Panc1 (cell line): ENCODE data around the gene COX15. TPM values are rescaled to one million over a fixed set of nuclear protein-coding genes. Genes with fewer than 3 reads are reported as not detected.

Experiments
- ATAC-seq: fragments of 200-7000 bp; cut with Tn5 transposase; 2 replicates; pipeline ENCODE4 v1.9.1; 2020; ENCODE audit warnings: mild to moderate bottlenecking, moderate library complexity
- BruUV-seq: library from RNA; stranded (reverse); fragments of 400-500 nt; replicated peaks from 2 replicates; lab custom pipeline; 2021; lab: Mats Ljungman, UMichigan
- CTCF ChIA-PET: fragments of 300-600 bp; sonication (Branson Sonifier 250); formaldehyde crosslinking; loops from one replicate; lab custom pipeline; 2022; ENCODE audit warnings: antibody characterized with exemption; lab: Charles Lee
- POLR2A ChIA-PET: fragments of 300-600 bp; sonication (Branson Sonifier 250); formaldehyde crosslinking; loops from one replicate; lab custom pipeline; 2022; ENCODE audit warnings: antibody characterized with exemption; lab: Charles Lee
- DNase-seq: peaks from one replicate; pipeline ENCODE4 v3.0.0-alpha.2; 2010; ENCODE audit warnings: low read depth, low spot score
- H3K27ac ChIP-seq: 2 replicates; pipeline ENCODE4 v1.5.1; 2011; ENCODE audit warnings: mild to moderate bottlenecking, low read length, inconsistent platforms
- H3K27me3 ChIP-seq: fragments of 200-500 bp; sonication (Bioruptor generic); 2 replicates; pipeline ENCODE4 v1.6.0; 2014; ENCODE audit warnings: low read length, inconsistent platforms; ENCODE audit not compliant: control insufficient read depth, insufficient read depth
- H3K36me3 ChIP-seq: fragments of 200-500 bp; sonication (Bioruptor generic); 2 replicates; pipeline ENCODE4 v1.5.1; 2014; ENCODE audit warnings: inconsistent platforms, mild to moderate bottlenecking, low read length, moderate library complexity; ENCODE audit not compliant: control insufficient read depth, insufficient read depth
- H3K4me1 ChIP-seq: 2 replicates; pipeline ENCODE4 v1.5.1; 2011; ENCODE audit warnings: inconsistent platforms, mild to moderate bottlenecking, low read length, moderate library complexity; ENCODE audit not compliant: control insufficient read depth, insufficient read depth
- H3K4me3 ChIP-seq, 2 experiments: 2 replicates each; pipeline ENCODE4 v1.5.1; 2011 to 2012; ENCODE audit warnings: low read depth in 2 of 2, low read length in 2 of 2, mild to moderate bottlenecking in 2 of 2, inconsistent platforms in 1 of 2, moderate library complexity in 1 of 2
- H3K9me3 ChIP-seq: fragments of 200-500 bp; sonication (Bioruptor generic); 2 replicates; pipeline ENCODE4 v1.5.1; 2014; ENCODE audit warnings: low read depth, mild to moderate bottlenecking, inconsistent platforms, low read length, moderate library complexity; ENCODE audit not compliant: control insufficient read depth, insufficient read depth
- POLR2AphosphoS5 ChIP-seq: IDR thresholded peaks from 2 replicates; pipeline ENCODE4 v1.6.1; 2012; ENCODE audit warnings: mild to moderate bottlenecking, low read depth, low read length, moderate library complexity
- SIN3A ChIP-seq: IDR thresholded peaks from 2 replicates; pipeline ENCODE4 v1.6.1; 2012; ENCODE audit warnings: low read depth, mild to moderate bottlenecking, low read length, moderate library complexity, borderline replicate concordance; ENCODE audit not compliant: insufficient read depth
- TCF7L2 ChIP-seq: IDR thresholded peaks from 2 replicates; pipeline ENCODE4 v1.6.1; 2011; ENCODE audit warnings: mild to moderate bottlenecking, low read depth, low read length, inconsistent platforms
- in situ Hi-C: cut with HindIII; loops from 2 replicates; pipeline ENCODE4 v1.10.0; 2016; ENCODE audit warnings: low sequenced_read_pairs, low pct_unique_long_range_greater_than_20kb
- intact Hi-C: fragments of 100-400 bp; cut with micrococcal nuclease; formaldehyde crosslinking; loops from one replicate; pipeline ENCODE4 v1.10.0; 2022; ENCODE audit not compliant: unreplicated experiment
- total RNA-seq: library from RNA; stranded (reverse); gene quantifications from one replicate; pipeline ENCODE4 v1.2.1, GENCODE V29; 2021; ENCODE audit not compliant: unreplicated experiment
- TF ChIP-seq, protein P1 (sequence below), 2 experiments: IDR thresholded peaks; 2 replicates each; pipeline ENCODE4 v1.6.1; 2011 to 2012; ENCODE audit warnings: low read depth in 2 of 2, control low read depth in 1 of 2, low read length in 1 of 2, mild to moderate bottlenecking in 1 of 2, moderate library complexity in 1 of 2; ENCODE audit not compliant: insufficient read depth in 1 of 2
- TF ChIP-seq, protein P2 (sequence below): fragments of 450-650 bp; IDR thresholded peaks from 2 replicates; pipeline ENCODE4 v1.5.1; 2017; ENCODE audit warnings: mild to moderate bottlenecking

Gene COX15
- total RNA-seq, 1 experiment from 2014 or later = 62.9 TPM

DNA sequence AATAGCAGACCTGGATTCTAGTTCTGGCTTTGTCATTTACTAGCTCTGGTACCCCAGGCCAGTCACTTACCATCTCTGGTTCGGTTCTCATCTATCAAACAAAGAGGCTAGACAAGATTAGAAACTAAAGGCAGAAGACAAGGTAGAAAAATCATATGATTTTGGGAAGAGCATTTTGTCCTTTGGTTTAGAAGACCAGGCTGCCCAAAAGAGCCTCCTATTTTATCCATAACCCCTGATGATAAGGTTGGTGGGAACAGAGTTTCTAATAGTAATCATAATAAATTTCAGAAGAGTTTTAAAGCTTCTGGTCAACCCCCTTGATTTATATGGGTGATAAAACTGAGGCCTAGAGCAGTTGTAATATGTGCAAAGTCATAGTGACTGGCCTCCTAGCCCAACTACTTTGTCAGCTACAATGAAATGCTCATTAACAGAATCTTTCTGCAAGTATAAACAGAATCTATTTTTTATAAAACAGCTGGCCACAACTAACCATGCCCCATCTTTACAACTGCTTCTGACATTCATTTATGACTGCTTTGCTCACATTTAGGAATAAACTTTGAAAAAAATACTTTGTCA, 23.4 kb downstream of the COX15 start:
- Histone ChIP-seq H3K9me3 (no peaks in the 10 kb centered on the region), H3K27me3 (no peaks in the 10 kb centered on the region), H3K27ac (no peak overlapping the region), H3K4me1 (no peaks in the 10 kb centered on the region; the same call in 1 of the 2 replicates), H3K36me3 (peaks cover 21% of the 10 kb centered on the region), H3K4me3 (no peak overlapping the region)
- in situ Hi-C loops = no loop called here
- DNase-seq (no peak), ATAC-seq (no peak)
- intact Hi-C loops = no loop called here
- ChIA-PET CTCF (no interaction called here), POLR2A (interaction anchor here (0.6 to 0.8 kb wide), 2 partner anchors 81 to 87 kb away, joined by 4 to 6 read pairs; no protein-coding TSS in a partner anchor)
- no TSS peak for BruUV-seq
- TF ChIP-seq, protein P1, sequence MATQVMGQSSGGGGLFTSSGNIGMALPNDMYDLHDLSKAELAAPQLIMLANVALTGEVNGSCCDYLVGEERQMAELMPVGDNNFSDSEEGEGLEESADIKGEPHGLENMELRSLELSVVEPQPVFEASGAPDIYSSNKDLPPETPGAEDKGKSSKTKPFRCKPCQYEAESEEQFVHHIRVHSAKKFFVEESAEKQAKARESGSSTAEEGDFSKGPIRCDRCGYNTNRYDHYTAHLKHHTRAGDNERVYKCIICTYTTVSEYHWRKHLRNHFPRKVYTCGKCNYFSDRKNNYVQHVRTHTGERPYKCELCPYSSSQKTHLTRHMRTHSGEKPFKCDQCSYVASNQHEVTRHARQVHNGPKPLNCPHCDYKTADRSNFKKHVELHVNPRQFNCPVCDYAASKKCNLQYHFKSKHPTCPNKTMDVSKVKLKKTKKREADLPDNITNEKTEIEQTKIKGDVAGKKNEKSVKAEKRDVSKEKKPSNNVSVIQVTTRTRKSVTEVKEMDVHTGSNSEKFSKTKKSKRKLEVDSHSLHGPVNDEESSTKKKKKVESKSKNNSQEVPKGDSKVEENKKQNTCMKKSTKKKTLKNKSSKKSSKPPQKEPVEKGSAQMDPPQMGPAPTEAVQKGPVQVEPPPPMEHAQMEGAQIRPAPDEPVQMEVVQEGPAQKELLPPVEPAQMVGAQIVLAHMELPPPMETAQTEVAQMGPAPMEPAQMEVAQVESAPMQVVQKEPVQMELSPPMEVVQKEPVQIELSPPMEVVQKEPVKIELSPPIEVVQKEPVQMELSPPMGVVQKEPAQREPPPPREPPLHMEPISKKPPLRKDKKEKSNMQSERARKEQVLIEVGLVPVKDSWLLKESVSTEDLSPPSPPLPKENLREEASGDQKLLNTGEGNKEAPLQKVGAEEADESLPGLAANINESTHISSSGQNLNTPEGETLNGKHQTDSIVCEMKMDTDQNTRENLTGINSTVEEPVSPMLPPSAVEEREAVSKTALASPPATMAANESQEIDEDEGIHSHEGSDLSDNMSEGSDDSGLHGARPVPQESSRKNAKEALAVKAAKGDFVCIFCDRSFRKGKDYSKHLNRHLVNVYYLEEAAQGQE (IDR thresholded peaks at IDR 0.05; ENCODE audit: insufficient read depth in 1 of 2, low read depth in 2 of 2, low read length in 1 of 2) = no peak
- TF ChIP-seq SIN3A = no peak
- TF ChIP-seq TCF7L2 = no peak
- TF ChIP-seq, protein P2, sequence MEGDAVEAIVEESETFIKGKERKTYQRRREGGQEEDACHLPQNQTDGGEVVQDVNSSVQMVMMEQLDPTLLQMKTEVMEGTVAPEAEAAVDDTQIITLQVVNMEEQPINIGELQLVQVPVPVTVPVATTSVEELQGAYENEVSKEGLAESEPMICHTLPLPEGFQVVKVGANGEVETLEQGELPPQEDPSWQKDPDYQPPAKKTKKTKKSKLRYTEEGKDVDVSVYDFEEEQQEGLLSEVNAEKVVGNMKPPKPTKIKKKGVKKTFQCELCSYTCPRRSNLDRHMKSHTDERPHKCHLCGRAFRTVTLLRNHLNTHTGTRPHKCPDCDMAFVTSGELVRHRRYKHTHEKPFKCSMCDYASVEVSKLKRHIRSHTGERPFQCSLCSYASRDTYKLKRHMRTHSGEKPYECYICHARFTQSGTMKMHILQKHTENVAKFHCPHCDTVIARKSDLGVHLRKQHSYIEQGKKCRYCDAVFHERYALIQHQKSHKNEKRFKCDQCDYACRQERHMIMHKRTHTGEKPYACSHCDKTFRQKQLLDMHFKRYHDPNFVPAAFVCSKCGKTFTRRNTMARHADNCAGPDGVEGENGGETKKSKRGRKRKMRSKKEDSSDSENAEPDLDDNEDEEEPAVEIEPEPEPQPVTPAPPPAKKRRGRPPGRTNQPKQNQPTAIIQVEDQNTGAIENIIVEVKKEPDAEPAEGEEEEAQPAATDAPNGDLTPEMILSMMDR = no peak
- no peak for TF ChIP-seq POLR2AphosphoS5

DNA sequence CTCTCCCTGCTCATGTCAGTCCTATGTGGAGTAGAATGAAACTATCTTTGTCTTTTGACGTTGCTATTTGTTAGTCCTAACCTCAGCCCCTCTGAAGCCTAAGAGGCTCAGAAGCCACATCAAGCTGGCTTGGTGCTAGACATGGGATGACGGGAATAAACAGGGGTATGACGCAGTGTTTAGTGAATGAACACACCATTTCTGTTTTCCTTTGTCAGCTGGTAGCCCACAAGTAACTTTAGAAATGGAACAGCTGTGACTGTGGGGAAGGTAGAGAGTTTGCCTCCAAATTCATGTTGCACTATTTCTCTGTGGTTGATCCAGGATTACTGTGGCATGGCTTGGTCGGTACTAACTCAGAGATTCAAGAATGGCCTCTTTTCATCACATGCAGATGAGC, 31.3 kb downstream of the COX15 start:
- in situ Hi-C loops = no loop called here
- H3K4me3 ChIP-seq = no peak overlapping the region
- BruUV-seq = no TSS peak
- H3K36me3 ChIP-seq = peaks cover 13% of the 10 kb centered on the region
- DNase-seq = no peak
- no peak for ATAC-seq
- no peaks in the 10 kb centered on the region for H3K9me3 ChIP-seq
- no peaks in the 10 kb centered on the region for H3K27me3 ChIP-seq
- POLR2A ChIA-PET = no interaction called here
- TF ChIP-seq, protein P1 (IDR thresholded peaks at IDR 0.05; ENCODE audit: insufficient read depth in 1 of 2, low read depth in 2 of 2, low read length in 1 of 2) = no peak
- no peak for TF ChIP-seq SIN3A
- TF ChIP-seq TCF7L2 = no peak
- TF ChIP-seq POLR2AphosphoS5 = no peak
- TF ChIP-seq, protein P2 = no peak
- no peak overlapping the region for H3K27ac ChIP-seq
- intact Hi-C loops = no loop called here
- CTCF ChIA-PET = no interaction called here
- no peaks in the 10 kb centered on the region for H3K4me1 ChIP-seq
